Large intestine (tissue), 3 donors: ENCODE measurements around the gene C9. TPM values are rescaled to one million over a fixed set of nuclear protein-coding genes. Genes with fewer than 3 reads are reported as not detected.
"Not testable (repeated sequence)": the region's sequence is repeated elsewhere in the genome, so short reads cannot be mapped to it uniquely, and the experiment has no call there.

ENCODE experiments used
- DNase-seq, 2 donors: peaks; one replicate each; pipeline versions ENCODE4 v3.0.0 to v3.0.0-alpha.2; 2013
- H3K27ac ChIP-seq: one replicate; pipeline ENCODE4 v1.5.1; 2013; ENCODE audit warnings: low read length
- H3K27me3 ChIP-seq: 2 replicates; pipeline ENCODE4 v1.6.1; 2013; ENCODE audit warnings: low read length; ENCODE audit not compliant: control insufficient read depth, insufficient read depth
- H3K36me3 ChIP-seq: 2 replicates; pipeline ENCODE4 v1.6.1; 2013; ENCODE audit warnings: low read length; ENCODE audit not compliant: control insufficient read depth, insufficient read depth
- H3K4me1 ChIP-seq: one replicate; pipeline ENCODE4 v1.6.1; 2013; ENCODE audit warnings: low read length; ENCODE audit not compliant: control insufficient read depth, insufficient read depth
- H3K4me3 ChIP-seq: one replicate; pipeline ENCODE4 v1.5.1; 2013; ENCODE audit warnings: low read length
- H3K9me3 ChIP-seq: one replicate; pipeline ENCODE4 v1.6.1; 2013; ENCODE audit warnings: mild to moderate bottlenecking, low read depth, low read length, moderate library complexity; ENCODE audit not compliant: control insufficient read depth
- WGBS: methylation state at CpG from one replicate; pipeline ENCODE4 v1.1.5; 2013; ENCODE audit warnings: low lambda C conversion rate; ENCODE audit not compliant: insufficient coverage; 5-methylcytosine and 5-hydroxymethylcytosine counted together
- polyA plus RNA-seq: library from polyadenylated mRNA; unstranded; fragments of 120-200 nt; gene quantifications from one replicate; pipeline ENCODE4 v1.2.1, GENCODE V29; 2013

The C9 gene
- polyA plus RNA-seq, 1 donor: 0.04 TPM

DNA sequence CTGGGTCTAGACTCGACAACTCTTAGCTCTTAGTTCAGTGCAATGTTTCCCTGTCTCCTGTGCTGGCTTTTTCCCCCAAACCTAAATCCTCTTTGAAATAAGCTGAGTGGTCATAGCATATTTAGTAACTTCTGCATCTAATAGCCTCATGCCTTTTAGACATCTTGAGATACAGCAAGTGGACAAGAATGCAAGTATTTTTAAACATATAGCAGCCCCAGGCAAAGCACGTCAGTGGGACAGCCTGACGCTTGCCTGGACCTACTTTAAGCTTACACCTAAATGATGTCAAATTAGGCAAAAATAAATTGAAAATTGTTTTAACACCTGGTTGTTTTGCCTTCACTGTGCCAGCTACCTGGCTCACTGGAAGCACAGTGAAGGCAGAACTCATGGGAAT is 8.0 kb downstream of the C9 start:
- no peak for DNase-seq
- H3K9me3 ChIP-seq: no peaks in the 10 kb centered on the region

DNA sequence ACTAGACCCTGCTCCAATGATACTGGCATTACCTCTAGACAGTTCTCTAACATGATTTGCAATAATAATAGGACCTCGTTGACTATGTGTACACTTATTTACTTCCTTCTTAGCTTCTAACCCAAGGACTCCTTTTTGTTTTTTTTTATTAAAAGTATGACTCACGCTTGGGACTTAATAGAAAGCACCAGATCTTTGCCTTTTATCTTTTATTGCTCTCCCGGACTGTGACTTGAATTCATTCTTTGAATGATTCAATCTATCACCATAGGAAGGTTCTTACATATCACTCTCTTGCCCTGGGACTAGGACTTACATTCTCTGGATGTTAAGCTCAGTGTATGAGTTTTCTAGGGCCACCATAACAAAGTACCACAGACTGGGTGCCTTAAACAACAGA is 9.0 kb downstream of the C9 start:
- Histone ChIP-seq H3K4me1 (no peaks in the 10 kb centered on the region), H3K9me3 (no peaks in the 10 kb centered on the region), H3K36me3 (no peaks in the 10 kb centered on the region), H3K4me3 (no peak overlapping the region), H3K27ac (no peak overlapping the region), H3K27me3 (no peaks in the 10 kb centered on the region)
- DNase-seq: no peak
- WGBS: no CpG with 5 or more reads among the region's 3 CpGs

More for the DNA sequence above, 8.0 kb downstream of the C9 start:
- no CpG with 5 or more reads among the region's 3 CpGs for WGBS
- Histone ChIP-seq H3K4me3 (no peak overlapping the region), H3K27me3 (no peaks in the 10 kb centered on the region), H3K27ac (no peak overlapping the region), H3K36me3 (no peaks in the 10 kb centered on the region), H3K4me1 (no peaks in the 10 kb centered on the region)

DNA sequence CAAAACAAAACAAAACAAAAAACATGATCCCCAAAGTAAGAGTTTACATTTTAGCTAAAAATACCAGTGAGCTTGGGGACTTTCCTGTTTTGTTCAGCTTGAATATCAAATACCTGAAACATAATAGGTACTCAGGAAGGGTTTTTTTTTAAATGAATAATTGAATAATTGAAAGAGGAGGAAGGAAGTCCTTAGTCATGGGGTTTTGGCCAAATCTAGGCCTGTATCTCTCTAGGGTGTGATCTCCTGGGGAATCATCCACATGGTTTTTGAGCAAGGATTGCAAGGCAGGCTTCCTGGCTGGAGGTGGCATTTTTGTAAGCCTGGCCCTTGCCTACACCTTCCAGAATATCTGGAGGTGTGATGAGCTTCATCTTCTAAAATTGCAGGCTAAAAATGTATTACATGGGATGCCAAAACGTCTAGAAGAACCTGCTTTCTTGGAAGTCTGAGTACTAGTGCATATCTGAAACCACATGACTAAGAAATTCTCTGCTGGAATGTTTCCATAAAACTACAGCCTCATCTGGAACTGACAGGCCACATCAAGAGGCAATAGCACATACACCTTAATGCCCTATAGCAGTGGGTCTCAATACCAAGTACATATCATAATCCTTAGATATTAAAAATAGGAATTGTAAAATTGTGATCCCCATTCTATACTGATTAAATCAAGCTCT is 10.4 kb downstream of the C9 start:
- no peaks in the 10 kb centered on the region for H3K27me3 ChIP-seq
- no peaks in the 10 kb centered on the region for H3K9me3 ChIP-seq
- no peak overlapping the region for H3K4me3 ChIP-seq
- no peak for DNase-seq
- whole genome bisulfite sequencing: no CpG with 5 or more reads among the region's 1 CpG
- no peaks in the 10 kb centered on the region for H3K4me1 ChIP-seq
- no peaks in the 10 kb centered on the region for H3K36me3 ChIP-seq
- H3K27ac ChIP-seq: no peak overlapping the region

DNA sequence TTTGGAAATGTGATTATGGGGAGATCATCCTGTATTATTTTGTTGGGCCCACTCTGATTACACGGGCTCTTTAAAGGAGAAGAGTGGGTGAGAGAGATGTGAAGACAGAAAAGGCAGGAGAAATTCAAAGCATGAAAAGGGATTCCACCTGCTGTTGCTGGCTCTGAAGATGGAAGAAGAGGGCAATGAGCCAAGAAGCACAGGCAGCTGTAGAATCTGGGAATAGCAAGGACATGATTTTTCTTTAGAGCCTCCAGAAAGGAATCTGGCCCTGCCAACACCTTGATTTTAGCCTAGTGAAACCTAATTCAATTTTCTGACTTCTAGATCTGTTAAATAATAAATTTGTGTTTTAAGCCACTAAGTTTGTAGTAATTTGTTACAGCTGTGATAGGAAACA is 11.3 kb downstream of the C9 start:
- Histone ChIP-seq H3K4me1 (no peaks in the 10 kb centered on the region), H3K36me3 (no peaks in the 10 kb centered on the region), H3K9me3 (no peaks in the 10 kb centered on the region), H3K27ac (no peak overlapping the region), H3K27me3 (no peaks in the 10 kb centered on the region), H3K4me3 (no peak overlapping the region)
- WGBS: 75% methylated on average over 1 of the region's 1 CpG
- DNase-seq: no peak

- 100% methylated on average over 1 of the region's 2 CpGs for WGBS
- no peak overlapping the region for H3K4me3 ChIP-seq
- H3K27me3 ChIP-seq: no peaks in the 10 kb centered on the region
- H3K9me3 ChIP-seq: no peaks in the 10 kb centered on the region
- no peak for DNase-seq
- H3K4me1 ChIP-seq: no peaks in the 10 kb centered on the region
- H3K36me3 ChIP-seq: no peaks in the 10 kb centered on the region
- no peak overlapping the region for H3K27ac ChIP-seq
Measured at GRCh38 chr5:39352170-39352569, 12.1 kb downstream of the C9 start.

DNA sequence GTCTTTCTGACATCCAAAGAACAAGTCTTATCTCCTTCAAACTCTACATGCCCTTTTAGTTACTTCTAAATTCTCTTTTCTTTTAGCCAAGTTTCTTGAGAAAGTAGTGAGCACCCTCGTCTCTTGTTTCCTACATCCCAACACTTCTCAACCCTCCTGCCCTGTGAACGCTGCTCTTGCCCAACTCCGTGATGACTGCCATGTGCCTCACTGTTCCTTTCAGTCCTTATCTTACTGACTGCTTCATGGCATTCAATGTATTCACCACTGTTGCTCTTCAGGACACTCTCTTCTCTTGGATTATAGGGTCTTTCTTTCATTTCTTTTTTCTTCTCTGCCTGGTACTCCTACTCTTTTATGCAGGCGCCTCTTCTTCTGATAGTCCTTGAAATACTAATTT is 14.8 kb downstream of the C9 start:
- no peak overlapping the region for H3K4me3 ChIP-seq
- no peaks in the 10 kb centered on the region for H3K4me1 ChIP-seq
- DNase-seq: no peak
- WGBS: 92% methylated on average over 2 of the region's 4 CpGs
- H3K36me3 ChIP-seq: no peaks in the 10 kb centered on the region
- H3K27me3 ChIP-seq: no peaks in the 10 kb centered on the region
- no peak overlapping the region for H3K27ac ChIP-seq
- H3K9me3 ChIP-seq: no peaks in the 10 kb centered on the region

GRCh38 chr5:39342460-39342859 is 21.8 kb downstream of the C9 start:
- Histone ChIP-seq H3K36me3 (no peaks in the 10 kb centered on the region), H3K4me3 (no peak overlapping the region), H3K27me3 (no peaks in the 10 kb centered on the region), H3K9me3 (no peaks in the 10 kb centered on the region), H3K4me1 (no peaks in the 10 kb centered on the region), H3K27ac (no peak overlapping the region)
- DNase-seq: no peak
- WGBS: 100% methylated on average over 1 of the region's 1 CpG

DNA sequence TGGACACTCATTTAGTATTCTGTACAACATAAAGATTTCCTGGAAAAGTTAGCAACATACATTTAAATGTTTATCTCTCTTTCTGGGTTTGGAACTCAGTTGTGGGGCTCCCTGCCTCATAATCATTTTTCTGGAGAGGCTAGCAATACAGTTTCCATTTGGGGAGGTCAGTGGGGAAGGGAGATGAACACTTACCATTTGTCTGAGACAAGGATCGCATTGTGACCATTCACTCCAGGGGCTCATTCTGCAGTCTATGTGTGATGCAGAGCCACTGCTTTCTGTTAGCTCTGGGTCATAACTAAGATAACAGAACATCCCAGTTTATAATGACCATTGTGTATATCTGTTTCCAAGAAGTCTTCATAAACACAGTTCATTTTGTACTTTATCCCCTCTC is 22.4 kb downstream of the C9 start:
- no CpG with 5 or more reads among the region's 1 CpG for WGBS
- Histone ChIP-seq H3K27me3 (no peaks in the 10 kb centered on the region), H3K4me1 (no peaks in the 10 kb centered on the region), H3K27ac (no peak overlapping the region), H3K36me3 (no peaks in the 10 kb centered on the region), H3K4me3 (no peak overlapping the region), H3K9me3 (no peaks in the 10 kb centered on the region)
- peak in 1 of 2 donors; percentile 7 for DNase-seq

DNA sequence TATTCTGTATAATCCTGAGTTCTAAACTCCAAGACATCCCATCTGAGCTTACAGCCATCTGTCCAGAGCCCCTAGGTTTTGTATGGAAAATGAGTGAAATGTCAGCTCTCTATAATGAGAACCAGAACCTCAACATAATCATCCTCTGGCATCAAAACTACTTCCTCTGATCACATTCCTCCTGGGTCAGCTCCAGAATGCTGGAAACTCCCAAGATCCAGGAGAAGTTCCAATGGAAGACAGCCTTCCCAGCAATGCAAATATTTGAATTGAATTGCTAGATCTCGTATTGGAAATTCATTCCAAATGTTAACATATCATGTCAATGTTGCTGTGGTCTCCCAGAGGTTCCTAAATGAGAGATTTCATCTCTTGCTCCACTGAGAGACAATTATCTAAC is 23.8 kb downstream of the C9 start:
- no CpG with 5 or more reads among the region's 1 CpG for WGBS
- H3K4me3 ChIP-seq: no peak overlapping the region
- DNase-seq: no peak
- H3K36me3 ChIP-seq: no peaks in the 10 kb centered on the region
- H3K27ac ChIP-seq: no peak overlapping the region
- no peaks in the 10 kb centered on the region for H3K4me1 ChIP-seq
- no peaks in the 10 kb centered on the region for H3K27me3 ChIP-seq
- H3K9me3 ChIP-seq: no peaks in the 10 kb centered on the region

GRCh38 chr5:39337252-39337915 is 26.9 kb downstream of the C9 start:
- Histone ChIP-seq H3K4me1 (no peaks in the 10 kb centered on the region), H3K4me3 (no peak overlapping the region), H3K27ac (no peak overlapping the region), H3K9me3 (peaks cover 9% of the 10 kb centered on the region), H3K36me3 (no peaks in the 10 kb centered on the region), H3K27me3 (no peaks in the 10 kb centered on the region)
- 60% methylated on average over 1 of the region's 1 CpG for WGBS
- DNase-seq: no peak

- H3K36me3 ChIP-seq, H3K9me3 ChIP-seq, H3K4me3 ChIP-seq, H3K4me1 ChIP-seq, H3K27me3 ChIP-seq, DNase-seq, H3K27ac ChIP-seq: not testable (repeated sequence)
- no CpG with 5 or more reads among the region's 27 CpGs for WGBS
Measured at GRCh38 chr5:39334296-39334695, 30.0 kb downstream of the C9 start.
